H1 (cell line): Measurements from ENCODE around the gene PREX1. TPM values are rescaled to one million over a fixed set of nuclear protein-coding genes. Genes with fewer than 3 reads are reported as not detected.

Source experiments
- CTCF ChIA-PET: fragments of 300-600 bp; sonication (Branson Sonifier 250); formaldehyde crosslinking; loops from one replicate; lab custom pipeline; 2021; ENCODE audit not compliant: partially characterized antibody; lab: Charles Lee
- POLR2A ChIA-PET: fragments of 300-600 bp; sonication (Branson Sonifier 250); formaldehyde crosslinking; loops from one replicate; lab custom pipeline; 2021; ENCODE audit warnings: inconsistent platforms; ENCODE audit not compliant: partially characterized antibody; lab: Charles Lee
- DNase-seq, 2 experiments: peaks; one replicate each; pipeline versions ENCODE4 v3.0.0 to v3.0.0-alpha.2; 2010 to 2022; ENCODE audit warnings: low spot score in 2 of 2, low read depth in 1 of 2, mixed read lengths in 1 of 2
- FAIRE-seq: peaks from 2 replicates; lab custom pipeline; 2011; peaks lifted over from hg19 to GRCh38; lab: Jason Lieb, UNC
- H2AFZ ChIP-seq: 2 replicates; pipeline ENCODE4 v1.8.1; 2012; ENCODE audit warnings: low read length, inconsistent platforms
- H2AK5ac ChIP-seq: 2 replicates; pipeline ENCODE4 v1.6.1; 2013; ENCODE audit warnings: low read depth, low read length
- H2BK120ac ChIP-seq: replicated peaks from 2 replicates; pipeline ENCODE3; 2013; ENCODE audit warnings: low read depth, low read length, inconsistent platforms
- H2BK12ac ChIP-seq: 2 replicates; pipeline ENCODE4 v1.6.1; 2013; ENCODE audit warnings: low read depth, low read length
- H2BK15ac ChIP-seq: 2 replicates; pipeline ENCODE4 v1.6.1; 2013; ENCODE audit warnings: low read length
- H2BK20ac ChIP-seq: 2 replicates; pipeline ENCODE4 v1.6.1; 2013; ENCODE audit warnings: low read length
- H2BK5ac ChIP-seq: 2 replicates; pipeline ENCODE4 v1.6.1; 2013; ENCODE audit warnings: low read depth, low read length
- H3K14ac ChIP-seq: 2 replicates; pipeline ENCODE4 v1.6.1; 2013; ENCODE audit warnings: inconsistent platforms; ENCODE audit not compliant: insufficient read length
- H3K18ac ChIP-seq: 2 replicates; pipeline ENCODE4 v1.6.1; 2013; ENCODE audit warnings: low read length; ENCODE audit errors: extremely low read depth
- H3K23ac ChIP-seq: 2 replicates; pipeline ENCODE4 v1.6.1; 2013; ENCODE audit warnings: inconsistent platforms; ENCODE audit not compliant: insufficient read length
- H3K23me2 ChIP-seq: 2 replicates; pipeline ENCODE4 v1.6.1; 2013; ENCODE audit warnings: low read depth, low read length
- H3K27ac ChIP-seq: 2 replicates; pipeline ENCODE4 v1.6.1; 2011; ENCODE audit warnings: low read depth, low read length, inconsistent platforms
- H3K27me3 ChIP-seq, 4 experiments: replicated peaks in 1 of 4; 1 replicate in 1 of 4; 2 replicates in 3 of 4; pipeline versions ENCODE4 v1.6.1 to v1.8.1; 2011 to 2013; ENCODE audit warnings: low read length in 3 of 4, mild to moderate bottlenecking in 3 of 4, inconsistent platforms in 2 of 4, mixed read lengths in 2 of 4, moderate library complexity in 1 of 4; ENCODE audit not compliant: control insufficient read depth in 3 of 4, insufficient read depth in 3 of 4; ENCODE audit errors: extremely low read depth in 1 of 4
- H3K36me3 ChIP-seq, 4 experiments: 2 replicates each; pipeline versions ENCODE4 v1.6.1 to v1.8.1; 2011 to 2013; ENCODE audit warnings: mild to moderate bottlenecking in 4 of 4, low read length in 3 of 4, moderate library complexity in 2 of 4, control low read depth in 1 of 4, inconsistent platforms in 1 of 4; ENCODE audit not compliant: insufficient read depth in 4 of 4, control insufficient read depth in 2 of 4
- H3K4ac ChIP-seq: replicated peaks from 2 replicates; pipeline ENCODE3; 2013; ENCODE audit warnings: low read length, low read depth, mixed read lengths, inconsistent platforms; ENCODE audit not compliant: insufficient read length
- H3K4me1 ChIP-seq, 4 experiments: replicated peaks in 1 of 4; 1 replicate in 1 of 4; 2 replicates in 3 of 4; pipeline versions ENCODE4 v1.6.1 to v1.8.1; 2011 to 2013; ENCODE audit warnings: low read length in 3 of 4, inconsistent platforms in 2 of 4, mixed read lengths in 1 of 4; ENCODE audit not compliant: insufficient read depth in 4 of 4, control insufficient read depth in 3 of 4
- H3K4me2 ChIP-seq, 2 experiments: 2 replicates each; pipeline versions ENCODE4 v1.6.1 to v1.8.1; 2011 to 2013; ENCODE audit warnings: low read depth in 2 of 2, low read length in 2 of 2, control low read depth in 1 of 2, inconsistent platforms in 1 of 2, mild to moderate bottlenecking in 1 of 2; ENCODE audit not compliant: insufficient read depth in 1 of 2
- H3K4me3 ChIP-seq, 4 experiments: fragments of 200-600, 300-600 bp in 1 of 4; sonication (generic), shearing (Covaris generic), sonication (Bioruptor Twin) in 1 of 4; 2 replicates each; pipeline versions ENCODE4 v1.5.1 to v1.8.1; 2011 to 2016; ENCODE audit warnings: low read length in 4 of 4, low read depth in 3 of 4, control low read depth in 2 of 4, inconsistent platforms in 2 of 4, mild to moderate bottlenecking in 2 of 4, mixed read lengths in 1 of 4, moderate library complexity in 1 of 4; ENCODE audit not compliant: insufficient read depth in 2 of 4; ENCODE audit errors: extremely low read depth in 1 of 4
- H3K56ac ChIP-seq: replicated peaks from 2 replicates; pipeline ENCODE3; 2013; ENCODE audit warnings: low read depth, mild to moderate bottlenecking, mixed read lengths, low read length, inconsistent platforms; ENCODE audit not compliant: insufficient read length
- H3K79me1 ChIP-seq: 2 replicates; pipeline ENCODE4 v1.6.1; 2013; ENCODE audit warnings: low read depth, low read length, control low read depth
- H3K79me2 ChIP-seq, 2 experiments: 2 replicates each; pipeline versions ENCODE4 v1.6.1 to v1.8.1; 2012 to 2013; ENCODE audit warnings: low read length in 2 of 2, mild to moderate bottlenecking in 2 of 2, inconsistent platforms in 1 of 2; ENCODE audit not compliant: insufficient read depth in 2 of 2, control insufficient read depth in 1 of 2
- H3K9ac ChIP-seq, 4 experiments: replicated peaks in 1 of 4; 1 replicate in 1 of 4; 2 replicates in 3 of 4; pipeline versions ENCODE4 v1.6.1 to v1.8.1; 2011 to 2013; ENCODE audit warnings: low read depth in 3 of 4, low read length in 3 of 4, control low read depth in 2 of 4, mild to moderate bottlenecking in 2 of 4, moderate library complexity in 2 of 4, inconsistent platforms in 1 of 4; ENCODE audit errors: extremely low read depth in 1 of 4
- H3K9me3 ChIP-seq, 2 experiments: 2 replicates each; pipeline versions ENCODE4 v1.6.1 to v1.8.1; 2012 to 2013; ENCODE audit warnings: mild to moderate bottlenecking in 2 of 2, moderate library complexity in 2 of 2, control low read depth in 1 of 2, inconsistent platforms in 1 of 2, low read depth in 1 of 2, low read length in 1 of 2, mixed read lengths in 1 of 2; ENCODE audit not compliant: insufficient read depth in 2 of 2
- H4K20me1 ChIP-seq, 2 experiments: replicated peaks in 1 of 2; 2 replicates each; pipeline versions ENCODE3 to v1.8.1; 2011 to 2013; ENCODE audit warnings: inconsistent platforms in 2 of 2, low read length in 2 of 2, mild to moderate bottlenecking in 1 of 2; ENCODE audit not compliant: insufficient read depth in 2 of 2, control insufficient read depth in 1 of 2
- H4K5ac ChIP-seq: 2 replicates; pipeline ENCODE4 v1.6.1; 2013; ENCODE audit warnings: low read length, low read depth, mixed read lengths, inconsistent platforms; ENCODE audit not compliant: insufficient read length
- H4K8ac ChIP-seq: 2 replicates; pipeline ENCODE4 v1.8.0; 2013; ENCODE audit warnings: mild to moderate bottlenecking, moderate library complexity, low read length, inconsistent platforms; ENCODE audit not compliant: insufficient read depth; ENCODE audit errors: extremely low read depth
- H4K91ac ChIP-seq: replicated peaks from 2 replicates; pipeline ENCODE3; 2013; ENCODE audit warnings: low read length, mixed read lengths, inconsistent platforms; ENCODE audit not compliant: insufficient read length
- JUND ChIP-seq: IDR thresholded peaks from 2 replicates; pipeline ENCODE4 v1.6.1; 2011; ENCODE audit warnings: mild to moderate bottlenecking, improper control_type of control experiment, low read length
- TAF7 ChIP-seq: optimal IDR thresholded peaks from 2 replicates; pipeline ENCODE3; 2011; ENCODE audit warnings: low read depth, mild to moderate bottlenecking, inconsistent platforms, low read length, moderate library complexity, borderline replicate concordance
- WGBS, 2 experiments: shearing (Covaris generic) in 1 of 2; methylation state at CpG; one replicate each; pipeline versions ENCODE4 v1.1.6 to v1.1.7; 2013 to 2015; ENCODE audit warnings: low lambda C conversion rate in 2 of 2, mixed read lengths in 2 of 2, inconsistent platforms in 1 of 2, low coverage in 1 of 2, missing lambda C conversion rate in 1 of 2; ENCODE audit not compliant: insufficient replicate concordance in 2 of 2, insufficient coverage in 1 of 2, insufficient read length in 1 of 2; ENCODE audit errors: extremely low coverage in 1 of 2, missing lambda C conversion rate in 1 of 2; 5-methylcytosine and 5-hydroxymethylcytosine counted together
- polyA plus RNA-seq, 7 experiments: library from polyadenylated mRNA; depleted of rRNA in 3 of 7; stranded (reverse) in 5 of 7; unstranded in 2 of 7; fragments of >200 nt in 5 of 7; fragments of 200-250 nt in 2 of 7; gene quantifications; 1 replicate in 5 of 7; 2 replicates in 1 of 7; 4 replicates in 1 of 7; pipeline versions ENCODE4 v1.2.1 to v1.2.3, GENCODE V29; 2011 to 2013; ENCODE audit warnings: missing spikeins in 2 of 7, mixed read lengths in 2 of 7
- total RNA-seq: library from RNA; stranded (reverse); fragmentation: NEBNext Ultra II Directional; extraction: Animal tissue kit (Norgen Biotek cat#: 25700); gene quantifications from 2 replicates; pipeline ENCODE4 v1.2.1, GENCODE V29; 2021

PREX1 gene
- total and polyA plus RNA-seq, 2 of the 8 experiments (the other 6 are each of a cell fraction or from before 2014, with no cell fraction given), result 10.7 to 12.8 TPM

DNA sequence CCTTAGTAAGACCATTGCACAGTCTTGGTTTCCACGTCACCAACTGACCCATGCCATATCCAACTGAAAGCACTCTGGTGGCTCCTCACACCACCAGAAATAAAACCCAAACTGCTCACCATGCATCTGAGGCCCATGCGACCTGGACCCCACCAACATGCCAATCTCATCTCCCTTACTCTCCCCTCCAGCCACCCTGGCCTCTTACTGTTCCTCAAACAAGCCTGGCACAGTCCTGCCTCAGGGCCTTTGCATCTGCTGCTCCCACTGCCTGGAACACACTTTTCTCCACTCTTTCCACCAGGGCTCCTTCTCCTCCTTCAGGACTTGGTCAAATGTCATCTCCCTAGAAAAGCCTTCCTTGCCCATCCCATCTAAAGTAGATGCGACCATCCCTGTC is 8.7 kb downstream of the PREX1 start:
- no peaks in the 10 kb centered on the region for H3K36me3 ChIP-seq
- FAIRE-seq, result no peak

More for the DNA sequence above, 8.7 kb downstream of the PREX1 start:
- Histone ChIP-seq H2BK12ac (peak overlapping the region; percentile 46; the same call in 1 of the 2 replicates), H2AFZ (no peak overlapping the region), H2BK5ac (no peak overlapping the region), H3K27ac (no peak overlapping the region), H4K91ac (no peak overlapping the region), H3K18ac (no peak overlapping the region), H4K8ac (no peak overlapping the region), H3K79me2 (peaks cover 0 to 7% of the 10 kb centered on the region in 2 experiments; a peak in 2 of 4 replicates), H3K27me3 (peaks cover 0 to 3% (median 2%) of the 10 kb centered on the region in 4 experiments; a peak in 4 of 7 replicates), H3K56ac (no peak overlapping the region), H4K20me1 (peaks cover 2 to 8% of the 10 kb centered on the region in 2 experiments), H3K23ac (no peak overlapping the region), H2BK20ac (no peak overlapping the region; the same call in 1 of the 2 replicates), H2BK15ac (0 out of 2 replicates have a peak overlapping the region, but pooled peaks have one; percentile 5)
- 79% methylated on average over 3 of the region's 3 CpGs; no CpG with 5 or more reads in 1 of the 2 experiments for WGBS, 2 experiments
- no peak for DNase-seq
- TF ChIP-seq TAF7 (no peak), JUND (no peak)
- TF ChIP-seq, all 59 proteins: peak for 0
- ChIA-PET CTCF (interaction anchor here (1.5 kb wide), 1 partner anchor 162 kb away, joined by 7 read pairs; no protein-coding TSS in a partner anchor), POLR2A (interaction anchor here (0.7 to 1.1 kb wide), 2 partner anchors 11 to 1164 kb away, joined by 3 read pairs; no protein-coding TSS in a partner anchor)
- Histone ChIP-seq H4K5ac (no peak overlapping the region), H3K14ac (no peak overlapping the region), H3K23me2 (0 out of 2 replicates have a peak, but pooled peaks cover 2% of the 10 kb centered on the region), H3K4me3 (no peak overlapping the region), H3K9me3 (no peaks in the 10 kb centered on the region), H3K4me1 (peaks cover 0 to 3% (median 3%) of the 10 kb centered on the region in 4 experiments; a peak in 4 of 7 replicates), H3K4ac (no peak overlapping the region), H2AK5ac (peak overlapping the region; percentile 85), H3K79me1 (no peaks in the 10 kb centered on the region; the same call in 1 of the 2 replicates), H3K4me2 (no peak overlapping the region), H2BK120ac (no peak overlapping the region), H3K9ac (no peak overlapping the region)
